NB4 (cell line): Measurements from ENCODE around the gene FARP1.

Source experiments
- POLR2A ChIP-seq: IDR thresholded peaks from 2 replicates; pipeline ENCODE4 v1.6.1; 2011; ENCODE audit warnings: mild to moderate bottlenecking; ENCODE audit not compliant: insufficient read length; ENCODE audit errors: extremely low read depth
- TF ChIP-seq, protein P1 (sequence below): IDR thresholded peaks from 2 replicates; pipeline ENCODE4 v1.6.1; 2011; ENCODE audit warnings: low read depth, low read length
- TF ChIP-seq, protein P2 (sequence below): IDR thresholded peaks from one replicate; pipeline ENCODE4 v1.5.1; 2012; ENCODE audit warnings: low read depth, low read length

DNA sequence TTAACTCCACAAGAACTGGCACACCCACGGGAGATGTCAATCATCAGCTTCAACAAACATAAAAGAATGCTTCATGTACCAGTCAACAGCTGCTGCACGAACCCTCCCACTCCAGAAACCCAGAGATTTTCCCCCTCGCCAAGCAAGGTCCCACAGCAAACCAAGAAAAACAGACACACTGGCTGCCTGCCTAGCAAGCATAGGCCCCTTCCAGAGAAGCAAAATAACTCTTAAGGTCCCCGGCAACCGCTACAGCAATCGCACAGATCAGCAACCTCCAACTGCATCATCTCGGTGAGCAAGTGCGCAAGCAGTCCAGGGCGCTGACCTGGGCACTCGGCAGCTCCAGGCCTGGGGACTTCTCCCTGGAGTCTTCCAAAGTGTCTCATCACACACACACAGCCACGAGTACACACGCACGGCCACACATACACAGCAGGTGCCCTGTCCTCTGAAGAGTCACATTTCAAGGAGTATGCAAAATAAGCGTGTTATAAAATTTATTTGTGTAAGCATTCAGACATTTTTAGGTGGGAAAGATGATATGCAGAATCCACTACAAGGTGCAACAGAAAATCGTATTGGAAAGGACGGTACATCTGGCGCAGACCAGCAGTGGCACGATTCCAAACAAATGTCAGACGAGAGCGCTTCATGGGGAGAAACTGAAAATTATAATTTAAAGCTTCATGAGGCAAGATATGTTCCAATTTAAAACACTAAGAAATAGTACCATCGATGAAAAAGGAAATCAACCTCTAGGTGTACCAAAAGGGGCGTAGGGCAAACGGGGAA, 309.0 kb downstream of the FARP1 start:
- TF ChIP-seq, protein P1, sequence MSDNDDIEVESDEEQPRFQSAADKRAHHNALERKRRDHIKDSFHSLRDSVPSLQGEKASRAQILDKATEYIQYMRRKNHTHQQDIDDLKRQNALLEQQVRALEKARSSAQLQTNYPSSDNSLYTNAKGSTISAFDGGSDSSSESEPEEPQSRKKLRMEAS: no peak
- TF ChIP-seq, protein P2, sequence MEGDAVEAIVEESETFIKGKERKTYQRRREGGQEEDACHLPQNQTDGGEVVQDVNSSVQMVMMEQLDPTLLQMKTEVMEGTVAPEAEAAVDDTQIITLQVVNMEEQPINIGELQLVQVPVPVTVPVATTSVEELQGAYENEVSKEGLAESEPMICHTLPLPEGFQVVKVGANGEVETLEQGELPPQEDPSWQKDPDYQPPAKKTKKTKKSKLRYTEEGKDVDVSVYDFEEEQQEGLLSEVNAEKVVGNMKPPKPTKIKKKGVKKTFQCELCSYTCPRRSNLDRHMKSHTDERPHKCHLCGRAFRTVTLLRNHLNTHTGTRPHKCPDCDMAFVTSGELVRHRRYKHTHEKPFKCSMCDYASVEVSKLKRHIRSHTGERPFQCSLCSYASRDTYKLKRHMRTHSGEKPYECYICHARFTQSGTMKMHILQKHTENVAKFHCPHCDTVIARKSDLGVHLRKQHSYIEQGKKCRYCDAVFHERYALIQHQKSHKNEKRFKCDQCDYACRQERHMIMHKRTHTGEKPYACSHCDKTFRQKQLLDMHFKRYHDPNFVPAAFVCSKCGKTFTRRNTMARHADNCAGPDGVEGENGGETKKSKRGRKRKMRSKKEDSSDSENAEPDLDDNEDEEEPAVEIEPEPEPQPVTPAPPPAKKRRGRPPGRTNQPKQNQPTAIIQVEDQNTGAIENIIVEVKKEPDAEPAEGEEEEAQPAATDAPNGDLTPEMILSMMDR: no peak
- no peak for TF ChIP-seq POLR2A
